Measurements from ENCODE around the gene OXNAD1.
"Not testable (repeated sequence)": the region's sequence is repeated elsewhere in the genome, so short reads cannot be mapped to it uniquely, and the experiment has no call there.

Gene OXNAD1

DNA sequence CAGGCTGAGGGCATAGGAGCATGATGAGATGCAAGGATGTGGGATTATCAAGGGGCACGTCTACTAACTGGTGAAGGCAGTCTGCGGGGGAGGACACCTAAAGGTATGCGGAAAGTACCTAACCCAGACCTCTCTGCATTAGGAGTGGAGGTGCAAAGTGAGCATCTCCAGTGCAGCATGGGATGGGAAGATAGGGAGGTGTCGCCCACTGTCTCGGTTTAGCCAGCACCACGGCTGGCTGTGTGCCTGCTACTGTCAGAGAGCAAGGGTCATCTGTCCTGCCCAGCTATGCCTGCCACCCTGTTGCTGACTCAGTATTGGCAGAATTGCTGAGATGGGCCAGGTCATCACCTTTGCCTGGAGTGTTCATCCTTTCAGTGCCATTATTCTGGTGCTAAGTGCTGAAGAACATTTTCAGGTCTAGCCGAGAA, 40.1 kb downstream of the OXNAD1 start:
- H3K9me3 ChIP-seq (ENCODE audit: control insufficient read depth in 1 of 2, low read length in 2 of 2): no peaks in the 10 kb centered on the region
- H3K27ac ChIP-seq (ENCODE audit: low read length): no peak overlapping the region
- no peak overlapping the region for H3K4me3 ChIP-seq (ENCODE audit: low read depth in 1 of 2, low read length in 2 of 2)
- H3K27me3 ChIP-seq (ENCODE audit: low read depth, low read length): no peaks in the 10 kb centered on the region
- peaks cover 19 to 21% of the 10 kb centered on the region in 2 donors for H3K36me3 ChIP-seq (ENCODE audit: control insufficient read depth in 1 of 2, insufficient read depth in 2 of 2, low read length in 2 of 2)
- H3K4me1 ChIP-seq (ENCODE audit: control insufficient read depth in 1 of 2, insufficient read depth in 2 of 2, low read length in 2 of 2): no peaks in the 10 kb centered on the region

DNA sequence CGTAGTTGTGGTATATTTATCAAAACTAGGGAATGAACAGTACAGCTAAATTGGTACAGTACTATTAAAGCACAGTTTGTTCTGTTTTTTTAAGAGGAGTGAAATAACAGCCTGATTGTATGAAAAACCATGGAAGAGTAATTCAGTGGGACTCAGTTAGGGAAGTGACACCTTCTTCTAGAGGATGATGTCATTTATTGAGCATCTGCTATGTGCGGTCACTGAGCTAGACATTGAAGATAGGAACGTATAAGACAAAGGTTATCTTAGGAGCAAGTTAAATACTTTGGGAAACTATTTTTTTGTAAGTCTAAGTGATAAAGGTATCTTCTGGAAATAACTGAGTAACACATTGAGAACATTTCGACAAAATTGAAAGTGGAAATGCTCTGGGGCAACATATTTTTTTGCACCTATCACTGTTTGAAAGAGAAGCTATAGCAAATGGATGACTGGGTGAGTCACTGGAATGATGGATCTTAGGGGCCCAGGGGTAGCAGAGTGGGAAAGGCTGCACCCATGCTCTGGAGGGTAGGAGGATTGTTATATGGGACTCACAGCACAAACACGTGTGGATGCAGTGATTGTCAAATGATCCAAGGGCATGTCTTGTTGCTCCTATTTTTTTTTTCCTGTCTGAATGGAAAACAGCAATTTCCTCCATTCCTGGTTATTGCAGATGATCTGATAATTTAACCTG, 43.0 kb downstream of the OXNAD1 start:
- Histone ChIP-seq H3K27ac (ENCODE audit: low read length) (no peak overlapping the region), H3K27me3 (ENCODE audit: low read depth, low read length) (no peaks in the 10 kb centered on the region), H3K4me3 (ENCODE audit: low read depth in 1 of 2, low read length in 2 of 2) (no peak overlapping the region), H3K9me3 (ENCODE audit: control insufficient read depth in 1 of 2, low read length in 2 of 2) (no peaks in the 10 kb centered on the region), H3K36me3 (ENCODE audit: control insufficient read depth in 1 of 2, insufficient read depth in 2 of 2, low read length in 2 of 2) (peaks cover 7% of the 10 kb centered on the region in 2 donors), H3K4me1 (ENCODE audit: control insufficient read depth in 1 of 2, insufficient read depth in 2 of 2, low read length in 2 of 2) (no peaks in the 10 kb centered on the region)

DNA sequence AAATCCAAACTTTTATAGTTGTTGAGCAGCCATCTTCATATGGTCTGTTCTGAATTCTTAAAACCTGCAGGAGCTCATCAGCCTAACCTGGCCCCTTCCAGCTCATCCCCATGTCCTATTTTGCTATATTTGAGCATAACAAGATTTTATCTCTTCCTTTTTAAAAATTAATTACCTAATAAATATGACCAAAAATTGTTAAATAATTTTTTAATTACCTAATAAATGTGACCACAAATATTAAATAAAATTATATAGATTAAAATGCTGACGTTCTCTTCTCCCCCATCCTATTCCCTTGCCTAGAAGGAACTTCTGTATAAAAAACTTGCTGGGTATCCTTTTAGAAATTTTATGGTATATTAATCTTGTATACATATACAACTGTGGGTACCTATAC, 43.7 kb downstream of the OXNAD1 start:
- no peaks in the 10 kb centered on the region for H3K9me3 ChIP-seq (ENCODE audit: control insufficient read depth in 1 of 2, low read length in 2 of 2)
- H3K4me1 ChIP-seq (ENCODE audit: control insufficient read depth in 1 of 2, insufficient read depth in 2 of 2, low read length in 2 of 2): no peaks in the 10 kb centered on the region
- H3K27me3 ChIP-seq (ENCODE audit: low read depth, low read length): no peaks in the 10 kb centered on the region
- H3K4me3 ChIP-seq (ENCODE audit: low read depth in 1 of 2, low read length in 2 of 2): no peak overlapping the region
- H3K27ac ChIP-seq (ENCODE audit: low read length): no peak overlapping the region
- H3K36me3 ChIP-seq (ENCODE audit: control insufficient read depth in 1 of 2, insufficient read depth in 2 of 2, low read length in 2 of 2): peaks cover 5 to 12% of the 10 kb centered on the region in 2 donors

GRCh38 chr3:16309558-16309957, 44.5 kb downstream of the OXNAD1 start:
- Histone ChIP-seq H3K27ac (ENCODE audit: low read length) (no peak overlapping the region), H3K4me1 (ENCODE audit: control insufficient read depth in 1 of 2, insufficient read depth in 2 of 2, low read length in 2 of 2) (no peaks in the 10 kb centered on the region), H3K4me3 (ENCODE audit: low read depth in 1 of 2, low read length in 2 of 2) (no peak overlapping the region), H3K9me3 (ENCODE audit: control insufficient read depth in 1 of 2, low read length in 2 of 2) (no peaks in the 10 kb centered on the region), H3K36me3 (ENCODE audit: control insufficient read depth in 1 of 2, insufficient read depth in 2 of 2, low read length in 2 of 2) (peaks cover 13 to 16% of the 10 kb centered on the region in 2 donors), H3K27me3 (ENCODE audit: low read depth, low read length) (no peaks in the 10 kb centered on the region)

DNA sequence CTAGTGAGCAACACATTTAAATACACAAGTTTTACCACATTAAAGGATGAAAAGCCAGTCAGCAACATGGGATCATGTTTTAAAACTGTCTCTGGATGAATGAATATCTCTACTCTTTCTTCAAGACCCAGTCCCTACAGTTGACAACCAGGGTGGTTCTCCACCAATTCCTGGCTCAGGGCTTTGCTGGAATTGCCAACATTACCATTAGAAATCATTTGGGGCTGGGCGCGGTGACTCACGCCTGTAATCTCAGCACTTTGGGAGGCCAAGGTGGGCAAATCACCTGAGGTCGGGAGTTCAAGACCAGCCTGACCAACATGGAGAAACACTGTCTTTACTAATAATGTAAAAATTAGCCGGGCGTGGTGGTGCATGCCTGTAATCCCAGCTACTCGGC, 45.5 kb downstream of the OXNAD1 start:
- H3K4me1 ChIP-seq (ENCODE audit: control insufficient read depth in 1 of 2, insufficient read depth in 2 of 2, low read length in 2 of 2); H3K4me3 ChIP-seq (ENCODE audit: low read depth in 1 of 2, low read length in 2 of 2); H3K27ac ChIP-seq (ENCODE audit: low read length); H3K9me3 ChIP-seq (ENCODE audit: control insufficient read depth in 1 of 2, low read length in 2 of 2); H3K27me3 ChIP-seq (ENCODE audit: low read depth, low read length): not testable (repeated sequence)
- H3K36me3 ChIP-seq (ENCODE audit: control insufficient read depth in 1 of 2, insufficient read depth in 2 of 2, low read length in 2 of 2): peaks cover 12 to 13% of the 10 kb centered on the region in 2 donors

DNA sequence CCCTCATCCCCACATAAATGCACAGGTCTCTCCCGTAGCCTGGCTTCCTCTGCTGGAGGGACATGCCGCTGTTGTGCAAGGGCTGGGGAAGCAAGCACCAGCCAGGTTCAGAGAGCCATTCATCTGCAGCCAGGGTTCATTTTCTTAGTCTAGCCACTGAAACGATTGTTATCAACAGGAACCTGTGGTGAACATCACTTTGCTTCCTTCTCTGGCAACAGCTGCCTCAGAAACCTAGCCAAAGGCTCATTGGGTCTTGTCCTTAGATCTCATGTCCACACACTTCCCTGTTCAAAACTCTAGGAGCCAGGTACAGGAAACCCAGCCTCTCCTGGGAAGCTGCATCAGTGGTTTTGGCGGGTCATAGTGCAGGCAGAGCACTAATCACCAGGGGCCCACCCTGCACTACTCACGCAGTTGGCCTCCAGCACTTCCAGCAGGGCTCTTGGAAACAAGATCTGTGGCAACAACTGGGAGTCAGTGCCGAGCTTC, 47.0 kb downstream of the OXNAD1 start:
- H3K4me1 ChIP-seq (ENCODE audit: control insufficient read depth in 1 of 2, insufficient read depth in 2 of 2, low read length in 2 of 2): no peaks in the 10 kb centered on the region
- no peaks in the 10 kb centered on the region for H3K27me3 ChIP-seq (ENCODE audit: low read depth, low read length)
- no peaks in the 10 kb centered on the region for H3K9me3 ChIP-seq (ENCODE audit: control insufficient read depth in 1 of 2, low read length in 2 of 2)
- peaks cover 20 to 22% of the 10 kb centered on the region in 2 donors for H3K36me3 ChIP-seq (ENCODE audit: control insufficient read depth in 1 of 2, insufficient read depth in 2 of 2, low read length in 2 of 2)
- H3K4me3 ChIP-seq (ENCODE audit: low read depth in 1 of 2, low read length in 2 of 2): no peak overlapping the region
- peak overlapping the region; percentile 6 for H3K27ac ChIP-seq (ENCODE audit: low read length)

DNA sequence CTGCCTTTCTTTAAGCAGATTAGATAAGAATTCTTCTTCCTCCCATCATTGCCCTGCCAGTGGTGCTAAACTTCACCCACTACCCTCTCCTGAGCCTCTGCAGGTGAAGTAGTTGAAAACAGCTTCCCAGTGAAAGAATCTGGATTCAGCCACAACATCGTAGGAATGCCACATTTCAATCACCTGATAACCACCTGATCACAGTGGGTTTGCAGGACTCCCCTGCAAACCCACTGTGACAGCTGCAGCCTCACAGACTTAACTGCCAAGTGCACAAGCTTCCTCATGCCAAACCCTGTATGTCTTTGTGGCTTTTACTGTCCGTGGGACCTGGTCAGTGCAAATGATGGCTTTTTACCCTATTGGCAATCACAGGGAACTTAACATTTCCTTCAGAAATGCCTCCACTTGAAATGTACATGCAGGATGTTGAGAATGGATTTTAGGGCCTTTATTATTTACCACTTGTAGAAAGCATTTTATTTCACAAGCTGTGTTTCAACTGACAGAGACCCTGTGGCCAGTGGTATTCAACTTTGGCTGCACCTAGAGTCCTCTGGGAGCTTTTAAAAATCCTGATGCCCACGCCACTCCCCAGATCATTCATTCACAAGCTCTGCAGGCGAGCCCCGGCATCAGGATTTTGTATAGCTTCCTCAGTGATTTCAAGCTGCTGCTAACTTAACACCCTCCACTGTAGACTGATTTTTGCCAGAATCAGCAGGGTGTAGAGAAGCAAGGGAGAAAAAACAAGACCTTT, 49.1 kb downstream of the OXNAD1 start:
- H3K27me3 ChIP-seq (ENCODE audit: low read depth, low read length): no peaks in the 10 kb centered on the region
- no peak overlapping the region for H3K4me3 ChIP-seq (ENCODE audit: low read depth in 1 of 2, low read length in 2 of 2)
- H3K36me3 ChIP-seq (ENCODE audit: control insufficient read depth in 1 of 2, insufficient read depth in 2 of 2, low read length in 2 of 2): peaks cover 22 to 24% of the 10 kb centered on the region in 2 donors
- no peak overlapping the region for H3K27ac ChIP-seq (ENCODE audit: low read length)
- H3K9me3 ChIP-seq (ENCODE audit: control insufficient read depth in 1 of 2, low read length in 2 of 2): no peaks in the 10 kb centered on the region
- H3K4me1 ChIP-seq (ENCODE audit: control insufficient read depth in 1 of 2, insufficient read depth in 2 of 2, low read length in 2 of 2): peaks cover 0 to 4% of the 10 kb centered on the region in 2 donors

DNA sequence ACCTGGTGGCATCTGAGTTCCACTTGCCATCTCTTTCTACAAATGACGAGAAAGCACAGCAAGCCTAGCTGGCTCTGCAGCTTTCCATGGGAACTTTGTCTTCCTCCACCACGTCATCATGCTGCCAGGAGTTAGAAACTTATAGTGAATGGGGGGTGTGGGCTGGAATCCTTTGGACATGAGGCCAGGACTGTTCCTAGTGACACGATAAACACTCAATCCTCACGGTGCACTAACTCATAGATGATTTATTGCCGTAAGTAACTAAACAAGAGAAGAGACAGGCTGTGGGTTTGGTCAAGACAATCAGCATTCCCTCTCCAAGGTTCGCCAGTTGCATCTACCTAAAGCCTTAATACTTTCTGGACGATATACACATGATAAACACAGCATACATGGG, 50.6 kb downstream of the OXNAD1 start:
- H3K4me3 ChIP-seq (ENCODE audit: low read depth in 1 of 2, low read length in 2 of 2): no peak overlapping the region
- no peaks in the 10 kb centered on the region for H3K27me3 ChIP-seq (ENCODE audit: low read depth, low read length)
- peaks cover 0 to 4% of the 10 kb centered on the region in 2 donors for H3K4me1 ChIP-seq (ENCODE audit: control insufficient read depth in 1 of 2, insufficient read depth in 2 of 2, low read length in 2 of 2)
- H3K36me3 ChIP-seq (ENCODE audit: control insufficient read depth in 1 of 2, insufficient read depth in 2 of 2, low read length in 2 of 2): peaks cover 25 to 40% of the 10 kb centered on the region in 2 donors
- H3K9me3 ChIP-seq (ENCODE audit: control insufficient read depth in 1 of 2, low read length in 2 of 2): no peaks in the 10 kb centered on the region
- H3K27ac ChIP-seq (ENCODE audit: low read length): no peak overlapping the region

DNA sequence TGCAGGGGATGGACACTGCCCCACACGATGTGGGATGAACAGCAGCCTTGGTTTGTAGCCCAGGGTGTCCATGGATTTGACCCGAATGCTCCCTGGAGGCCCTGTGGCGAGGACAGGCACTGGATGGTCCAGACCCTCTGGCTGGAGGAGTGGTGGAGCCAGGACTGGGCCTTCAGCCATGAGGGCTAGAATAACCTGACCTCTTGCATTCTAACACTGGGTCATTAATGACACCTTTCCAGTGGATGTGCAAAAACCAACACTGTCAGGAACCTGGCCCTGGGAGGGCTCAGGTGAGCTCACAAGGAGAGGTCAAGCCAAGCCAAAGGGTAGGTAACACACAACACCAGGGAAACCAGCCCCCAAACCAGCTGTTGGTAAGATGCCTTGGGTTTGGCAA, 51.4 kb downstream of the OXNAD1 start:
- H3K36me3 ChIP-seq (ENCODE audit: control insufficient read depth in 1 of 2, insufficient read depth in 2 of 2, low read length in 2 of 2): peaks cover 25 to 42% of the 10 kb centered on the region in 2 donors
- no peaks in the 10 kb centered on the region for H3K27me3 ChIP-seq (ENCODE audit: low read depth, low read length)
- H3K4me1 ChIP-seq (ENCODE audit: control insufficient read depth in 1 of 2, insufficient read depth in 2 of 2, low read length in 2 of 2): peaks cover 0 to 4% of the 10 kb centered on the region in 2 donors
- no peaks in the 10 kb centered on the region for H3K9me3 ChIP-seq (ENCODE audit: control insufficient read depth in 1 of 2, low read length in 2 of 2)
- no peak overlapping the region for H3K27ac ChIP-seq (ENCODE audit: low read length)
- no peak overlapping the region for H3K4me3 ChIP-seq (ENCODE audit: low read depth in 1 of 2, low read length in 2 of 2)

DNA sequence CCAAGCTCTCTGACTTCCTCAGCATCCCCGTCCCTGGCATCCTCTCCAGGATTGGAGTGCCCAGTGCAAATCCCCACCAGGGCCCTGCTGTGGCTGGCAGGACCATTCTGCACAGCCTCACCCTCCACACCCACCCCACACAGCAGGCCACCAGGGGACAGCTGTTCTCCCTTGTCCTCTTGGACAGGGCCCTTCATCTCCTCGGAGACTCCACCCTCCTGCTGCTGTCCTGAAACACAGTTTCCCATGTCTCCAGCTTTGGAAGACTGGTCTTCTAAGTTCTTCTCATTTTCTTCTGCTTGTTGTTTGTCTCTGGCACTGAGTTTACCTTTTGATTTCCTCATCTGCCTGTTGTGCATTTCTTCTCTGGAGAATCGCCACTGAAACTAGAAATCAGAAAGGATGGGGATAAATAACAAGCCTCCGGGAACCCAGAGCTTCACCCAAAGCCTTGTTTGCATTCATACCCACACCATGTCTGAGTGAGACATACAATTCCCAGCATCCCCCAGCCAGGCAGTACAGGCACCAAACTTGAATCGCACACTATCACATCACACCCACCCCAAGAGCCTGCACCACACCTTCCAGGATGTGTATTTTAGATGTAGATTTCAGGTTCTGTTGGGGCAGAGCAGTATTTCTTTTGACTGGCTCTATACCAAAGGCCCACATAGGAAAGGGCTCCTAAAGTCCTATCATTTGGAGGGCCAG, 52.0 kb downstream of the OXNAD1 start:
- H3K27ac ChIP-seq (ENCODE audit: low read length): no peak overlapping the region
- H3K4me3 ChIP-seq (ENCODE audit: low read depth in 1 of 2, low read length in 2 of 2): no peak overlapping the region
- no peaks in the 10 kb centered on the region for H3K9me3 ChIP-seq (ENCODE audit: control insufficient read depth in 1 of 2, low read length in 2 of 2)
- H3K4me1 ChIP-seq (ENCODE audit: control insufficient read depth in 1 of 2, insufficient read depth in 2 of 2, low read length in 2 of 2): peaks cover 0 to 4% of the 10 kb centered on the region in 2 donors
- H3K27me3 ChIP-seq (ENCODE audit: low read depth, low read length): no peaks in the 10 kb centered on the region
- H3K36me3 ChIP-seq (ENCODE audit: control insufficient read depth in 1 of 2, insufficient read depth in 2 of 2, low read length in 2 of 2): peaks cover 28 to 47% of the 10 kb centered on the region in 2 donors

DNA sequence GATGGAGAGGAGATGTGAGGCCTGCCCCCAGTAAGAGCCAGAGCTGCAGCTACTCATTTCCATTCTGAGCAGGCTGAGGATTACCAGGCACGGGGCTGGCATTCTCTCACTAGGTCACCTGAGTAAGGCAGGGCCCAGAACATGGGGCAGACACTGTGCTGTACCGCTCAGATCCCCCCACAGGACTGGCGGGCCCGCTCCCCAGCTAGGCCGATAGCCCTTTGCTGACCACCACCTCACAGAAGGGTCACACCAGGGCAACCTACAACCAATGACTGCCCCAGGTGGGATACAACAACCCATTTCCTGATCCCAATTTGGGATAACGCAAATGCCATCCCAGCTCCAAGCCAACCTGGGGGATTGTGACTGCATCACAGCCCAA, 52.5 kb downstream of the OXNAD1 start:
- no peaks in the 10 kb centered on the region for H3K9me3 ChIP-seq (ENCODE audit: control insufficient read depth in 1 of 2, low read length in 2 of 2)
- H3K27me3 ChIP-seq (ENCODE audit: low read depth, low read length): no peaks in the 10 kb centered on the region
- H3K36me3 ChIP-seq (ENCODE audit: control insufficient read depth in 1 of 2, insufficient read depth in 2 of 2, low read length in 2 of 2): peaks cover 33 to 52% of the 10 kb centered on the region in 2 donors
- no peak overlapping the region for H3K4me3 ChIP-seq (ENCODE audit: low read depth in 1 of 2, low read length in 2 of 2)
- H3K27ac ChIP-seq (ENCODE audit: low read length): no peak overlapping the region
- H3K4me1 ChIP-seq (ENCODE audit: control insufficient read depth in 1 of 2, insufficient read depth in 2 of 2, low read length in 2 of 2): peaks cover 0 to 4% of the 10 kb centered on the region in 2 donors
